Tibial nerve (tissue), 4 donors: Measurements from ENCODE around the gene IER3. TPM values are rescaled to one million over a fixed set of nuclear protein-coding genes. Genes with fewer than 3 reads are reported as not detected.

Source experiments
- DNase-seq, 2 donors: peaks; one replicate each; pipeline ENCODE4 v3.0.0-alpha.2; 2019; ENCODE audit warnings: low spot score in 2 of 2
- H3K27ac ChIP-seq, 4 donors: fragments of 200-600 bp; sonication (generic) in 3 of 4; one replicate each; pipeline ENCODE4 v1.5.1; 2017 to 2019; ENCODE audit warnings: mild to moderate bottlenecking in 1 of 4
- H3K27me3 ChIP-seq, 2 donors: fragments of 200-600 bp; sonication (generic) in 1 of 2; one replicate each; pipeline versions ENCODE4 v1.5.1 to v1.6.0; 2017 to 2019
- H3K36me3 ChIP-seq, 3 donors: fragments of 200-600 bp; sonication (generic); one replicate each; pipeline ENCODE4 v1.5.1; 2018 to 2019
- H3K4me1 ChIP-seq, 4 donors: fragments of 200-600 bp; sonication (generic) in 3 of 4; one replicate each; pipeline ENCODE4 v1.5.1; 2017 to 2019
- H3K4me3 ChIP-seq, 4 donors: fragments of 200-600 bp; sonication (generic) in 3 of 4; one replicate each; pipeline ENCODE4 v1.5.1; 2017 to 2019; ENCODE audit warnings: mild to moderate bottlenecking in 1 of 4, moderate library complexity in 1 of 4
- H3K9me3 ChIP-seq, 4 donors: fragments of 200-600 bp; sonication (generic) in 3 of 4; one replicate each; pipeline ENCODE4 v1.5.1; 2017 to 2019
- CTCF ChIP-seq, 5 experiments: fragments of 200-600 bp in 3 of 5; fragments of 450-650 bp in 2 of 5; sonication (generic) in 3 of 5; IDR thresholded peaks; one replicate each; pipeline ENCODE4 v1.5.1; 2016 to 2019; ENCODE audit warnings: antibody characterized with exemption in 5 of 5, mild to moderate bottlenecking in 3 of 5, moderate library complexity in 2 of 5
- EP300 ChIP-seq, 2 donors: sonication (generic); formaldehyde crosslinking; IDR thresholded peaks; one replicate each; pipeline ENCODE4 v1.6.1; 2017; ENCODE audit warnings: antibody characterized with exemption in 2 of 2, mild to moderate bottlenecking in 1 of 2
- POLR2A ChIP-seq, 2 donors: fragments of 450-650 bp; IDR thresholded peaks; one replicate each; pipeline ENCODE4 v1.6.1; 2017; ENCODE audit warnings: antibody characterized with exemption in 2 of 2, mild to moderate bottlenecking in 2 of 2, moderate library complexity in 2 of 2
- WGBS, 2 donors: methylation state at CpG; one replicate each; pipeline ENCODE4 v1.1.5; 2018; 5-methylcytosine and 5-hydroxymethylcytosine counted together
- total RNA-seq, 4 donors: library from RNA; depleted of rRNA; stranded (reverse); fragments of >200 nt; gene quantifications; one replicate each; pipeline ENCODE4 v1.1.0, GENCODE V29; 2016

IER3 gene
- total RNA-seq, 4 donors from 2014 or later = 4.5 to 15.3 (median 8.0) TPM

GRCh38 chr6:30714263-30714662 lies 30.1 kb downstream of the IER3 start:
- Histone ChIP-seq H3K27me3 (no peaks in the 10 kb centered on the region), H3K36me3 (peaks cover 0 to 61% (median 5%) of the 10 kb centered on the region in 3 donors), H3K4me1 (peaks cover 0 to 29% (median 13%) of the 10 kb centered on the region in 4 donors), H3K4me3 (no peak overlapping the region), H3K27ac (no peak overlapping the region), H3K9me3 (no peaks in the 10 kb centered on the region)
- no peak for DNase-seq
- TF ChIP-seq POLR2A (IDR thresholded peaks at IDR 0.05) (no peak), EP300 (IDR thresholded peaks at IDR 0.05) (no peak), CTCF (IDR thresholded peaks at IDR 0.05) (no peak)
- 96 to 100% methylated on average over 1 of the region's 1 CpG for WGBS, 2 donors

- WGBS, 2 donors = 90 to 94% methylated on average over 7 of the region's 7 CpGs
- Histone ChIP-seq H3K4me1 (peaks cover 0 to 13% (median 2%) of the 10 kb centered on the region in 4 donors), H3K9me3 (no peaks in the 10 kb centered on the region), H3K27ac (no peak overlapping the region), H3K36me3 (peaks cover 0 to 79% (median 5%) of the 10 kb centered on the region in 3 donors), H3K4me3 (no peak overlapping the region), H3K27me3 (no peaks in the 10 kb centered on the region)
- DNase-seq = no peak
- TF ChIP-seq EP300 (IDR thresholded peaks at IDR 0.05) (no peak), CTCF (IDR thresholded peaks at IDR 0.05) (no peak), POLR2A (IDR thresholded peaks at IDR 0.05) (no peak)
These were observed 31.9 kb downstream of the IER3 start for GRCh38 chr6:30712441-30712945.

- TF ChIP-seq EP300 (IDR thresholded peaks at IDR 0.05) = no peak
- TF ChIP-seq POLR2A (IDR thresholded peaks at IDR 0.05) = no peak
- TF ChIP-seq CTCF (IDR thresholded peaks at IDR 0.05) = no peak
- Histone ChIP-seq H3K27ac (no peak overlapping the region), H3K9me3 (no peaks in the 10 kb centered on the region), H3K4me1 (peaks cover 0 to 13% (median 2%) of the 10 kb centered on the region in 4 donors), H3K4me3 (no peak overlapping the region), H3K36me3 (peaks cover 0 to 85% (median 5%) of the 10 kb centered on the region in 3 donors), H3K27me3 (no peaks in the 10 kb centered on the region)
- no peak for DNase-seq
- whole genome bisulfite sequencing, 2 donors = 95 to 100% methylated on average over 1 of the region's 1 CpG
These were observed 32.5 kb downstream of the IER3 start for GRCh38 chr6:30711758-30712380.

GRCh38 chr6:30709101-30709868 lies 35.1 kb downstream of the IER3 start:
- TF ChIP-seq EP300 (IDR thresholded peaks at IDR 0.05) = no peak
- TF ChIP-seq POLR2A (IDR thresholded peaks at IDR 0.05) = no peak
- no peak for TF ChIP-seq CTCF (IDR thresholded peaks at IDR 0.05)
- no peak for DNase-seq
- H3K27me3 ChIP-seq = no peaks in the 10 kb centered on the region
- H3K4me1 ChIP-seq = no peaks in the 10 kb centered on the region
- H3K36me3 ChIP-seq = peaks cover 0 to 100% (median 5%) of the 10 kb centered on the region in 3 donors
- 95 to 98% methylated on average over 2 of the region's 2 CpGs for WGBS, 2 donors
- H3K4me3 ChIP-seq = no peak overlapping the region
- no peak overlapping the region for H3K27ac ChIP-seq
- H3K9me3 ChIP-seq = no peaks in the 10 kb centered on the region
